SK-N-MC (cell line): ENCODE results near the gene CFAP410.

ENCODE experiments used
- EZH2 ChIP-seq: fragments of 200-600 bp; sonication (generic); IDR thresholded peaks from one replicate; pipeline ENCODE4 v1.6.1; 2017; ENCODE audit warnings: antibody characterized with exemption
- FOXP2 ChIP-seq: optimal IDR thresholded peaks from 2 replicates; pipeline ENCODE3; 2011; ENCODE audit warnings: mild to moderate bottlenecking, moderate library complexity; ENCODE audit not compliant: insufficient read depth; ENCODE audit errors: extremely low read length, control extremely low read depth
- POLR2AphosphoS5 ChIP-seq: IDR thresholded peaks from 2 replicates; pipeline ENCODE4 v1.6.1; 2012; ENCODE audit warnings: mild to moderate bottlenecking, low read depth, low read length, borderline replicate concordance

- TF ChIP-seq POLR2AphosphoS5 (no peak), EZH2 (no peak), FOXP2 (no peak)
Measured at GRCh38 chr21:44318489-44319285, 20.5 kb downstream of the CFAP410 start.
